HG02759 (cell line): Measurements from ENCODE around the gene MACIR.

ENCODE experiments used
- ATAC-seq: cut with Tn5 transposase; IDR thresholded peaks from one replicate; pipeline ENCODE4 v1.9.1; 2021; ENCODE audit warnings: mild to moderate bottlenecking, moderate library complexity; ENCODE audit not compliant: unreplicated experiment

Gene MACIR

GRCh38 chr5:103244398-103244797, 14.2 kb upstream of the MACIR start:
- ATAC-seq = no peak

GRCh38 chr5:103245761-103246160, 12.8 kb upstream of the MACIR start:
- no peak for ATAC-seq

GRCh38 chr5:103247118-103247517, 11.4 kb upstream of the MACIR start:
- ATAC-seq = no peak

GRCh38 chr5:103249068-103249467, 9.5 kb upstream of the MACIR start:
- ATAC-seq = no peak

GRCh38 chr5:103254921-103255320, 3.6 kb upstream of the MACIR start:
- ATAC-seq = no peak

- ATAC-seq = no peak
Measured at GRCh38 chr5:103255691-103256090, 2.9 kb upstream of the MACIR start.

GRCh38 chr5:103256178-103256577, 2.4 kb upstream of the MACIR start:
- no peak for ATAC-seq

- ATAC-seq = peak; percentile 45
Measured at GRCh38 chr5:103258957-103259704, 568 bp downstream of the MACIR start.

- ATAC-seq = no peak
Measured at GRCh38 chr5:103259705-103260355, 1.3 kb downstream of the MACIR start.

- ATAC-seq = peak; percentile 13
Measured at GRCh38 chr5:103260951-103261350, 2.4 kb downstream of the MACIR start.

GRCh38 chr5:103262422-103262871, 3.9 kb downstream of the MACIR start:
- ATAC-seq = no peak

- ATAC-seq = no peak
Measured at GRCh38 chr5:103263054-103263453, 4.5 kb downstream of the MACIR start.

- ATAC-seq = no peak
Measured at GRCh38 chr5:103264508-103264907, 5.9 kb downstream of the MACIR start.

- no peak for ATAC-seq
Measured at GRCh38 chr5:103270581-103270980, 12.0 kb downstream of the MACIR start.

GRCh38 chr5:103271570-103272289, 13.2 kb downstream of the MACIR start:
- no peak for ATAC-seq

- no peak for ATAC-seq
Measured at GRCh38 chr5:103272377-103272776, 13.8 kb downstream of the MACIR start.

GRCh38 chr5:103273952-103274351, 15.4 kb downstream of the MACIR start:
- ATAC-seq = no peak

- ATAC-seq = no peak
Measured at GRCh38 chr5:103275851-103276250, 17.3 kb downstream of the MACIR start.

GRCh38 chr5:103280967-103281366, 22.4 kb downstream of the MACIR start:
- ATAC-seq = no peak

GRCh38 chr5:103283120-103283519, 24.6 kb downstream of the MACIR start:
- ATAC-seq = no peak

- ATAC-seq = no peak
Measured at GRCh38 chr5:103283869-103284268, 25.3 kb downstream of the MACIR start.

- no peak for ATAC-seq
Measured at GRCh38 chr5:103286622-103287021, 28.1 kb downstream of the MACIR start.
